ENCODE data around the gene IL1RAP. TPM values are rescaled to one million over a fixed set of nuclear protein-coding genes. Genes with fewer than 3 reads are reported as not detected.

IL1RAP gene
- total and polyA plus RNA-seq, 2 experiments from 2014 or later = 17.5 to 32.3 TPM

DNA sequence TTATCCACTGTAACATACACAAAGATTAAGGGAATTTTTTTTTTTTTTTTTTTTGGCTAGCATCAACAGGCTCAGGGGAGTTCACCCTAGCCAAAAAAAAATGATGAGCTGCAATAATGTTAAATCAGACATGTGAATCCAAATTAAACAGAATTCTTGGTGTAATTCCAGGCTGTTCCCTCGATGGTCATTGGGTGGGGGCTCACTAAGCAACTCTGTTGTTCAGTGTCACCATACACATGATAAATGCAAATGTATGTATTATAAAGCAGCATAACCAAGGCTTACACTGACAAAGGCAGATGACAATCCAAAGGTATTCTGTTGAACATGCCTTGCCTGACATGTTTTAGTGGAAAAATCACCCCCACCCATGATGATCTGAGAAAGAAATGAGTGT lies 29.0 kb downstream of the IL1RAP start:
- Histone ChIP-seq H3K9me3 (ENCODE audit: low read depth) (no peaks in the 10 kb centered on the region), H4K20me1 (ENCODE audit: insufficient read depth) (no peaks in the 10 kb centered on the region), H3K4me3 (no peak overlapping the region), H2AFZ (no peak overlapping the region), H3F3A (ENCODE audit: insufficient read depth) (no peaks in the 10 kb centered on the region), H3K4me1 (ENCODE audit: insufficient read depth) (no peaks in the 10 kb centered on the region), H3K79me2 (ENCODE audit: insufficient read depth) (peaks cover 98% of the 10 kb centered on the region), H3K9ac (no peak overlapping the region), H3K4me2 (ENCODE audit: unreplicated experiment) (no peak overlapping the region), H3K27ac (no peak overlapping the region), H3K27me3 (replicated peaks; ENCODE audit: insufficient read depth) (no peaks in the 10 kb centered on the region), H3K36me3 (ENCODE audit: low read depth) (no peaks in the 10 kb centered on the region), H3K9me2 (ENCODE audit: insufficient read depth) (no peaks in the 10 kb centered on the region)
- DNase-seq = no peak
- in situ Hi-C loops (cut with MboI) = no loop called here
- TF ChIP-seq EZH2 (IDR thresholded peaks at IDR 0.05; ENCODE audit: insufficient read depth, poor library complexity, severe bottlenecking) (no peak), EZH2phosphoT487 (IDR thresholded peaks at IDR 0.05; ENCODE audit: insufficient read depth, low read depth) (no peak)
- WGBS, 2 experiments (ENCODE audit: low coverage in 1 of 2, low lambda C conversion rate in 2 of 2, missing lambda C conversion rate in 2 of 2) = 0 to 3% methylated on average over 1 of the region's 1 CpG

GRCh38 chr3:190543671-190544070 lies 29.8 kb downstream of the IL1RAP start:
- Histone ChIP-seq H4K20me1 (ENCODE audit: insufficient read depth) (no peaks in the 10 kb centered on the region), H3K4me3 (no peak overlapping the region), H3K9me3 (ENCODE audit: low read depth) (no peaks in the 10 kb centered on the region), H3K27me3 (replicated peaks; ENCODE audit: insufficient read depth) (no peaks in the 10 kb centered on the region), H3K9ac (no peak overlapping the region), H3K79me2 (ENCODE audit: insufficient read depth) (peaks cover 98% of the 10 kb centered on the region), H2AFZ (no peak overlapping the region), H3K27ac (no peak overlapping the region), H3F3A (ENCODE audit: insufficient read depth) (no peaks in the 10 kb centered on the region), H3K9me2 (ENCODE audit: insufficient read depth) (no peaks in the 10 kb centered on the region), H3K4me1 (ENCODE audit: insufficient read depth) (no peaks in the 10 kb centered on the region), H3K4me2 (ENCODE audit: unreplicated experiment) (no peak overlapping the region), H3K36me3 (ENCODE audit: low read depth) (no peaks in the 10 kb centered on the region)
- in situ Hi-C loops (cut with MboI) = no loop called here
- DNase-seq = no peak
- no peak for TF ChIP-seq EZH2phosphoT487 (IDR thresholded peaks at IDR 0.05; ENCODE audit: insufficient read depth, low read depth)
- TF ChIP-seq EZH2 (IDR thresholded peaks at IDR 0.05; ENCODE audit: insufficient read depth, poor library complexity, severe bottlenecking) = no peak
- 78 to 81% methylated on average over 4 of the region's 4 CpGs for WGBS, 2 experiments (ENCODE audit: low coverage in 1 of 2, low lambda C conversion rate in 2 of 2, missing lambda C conversion rate in 2 of 2)

DNA sequence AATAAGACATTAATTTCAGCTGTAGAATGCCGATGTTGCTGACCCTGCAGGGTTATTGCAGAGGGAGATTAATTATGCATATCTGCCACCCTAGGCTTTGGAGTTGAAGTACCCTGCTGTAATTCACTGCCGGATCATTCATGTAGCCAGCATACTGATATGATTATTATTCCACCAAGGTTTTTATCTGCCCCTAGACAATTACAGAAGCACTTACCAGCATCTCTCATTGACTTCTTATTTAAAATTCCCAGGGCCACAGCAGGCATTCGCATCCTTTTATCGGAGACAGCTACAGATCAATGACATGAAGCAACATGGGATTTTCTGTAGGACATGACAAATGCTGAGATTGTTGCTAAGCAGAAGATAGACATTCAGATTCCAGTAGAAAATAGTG lies 31.3 kb downstream of the IL1RAP start:
- no peaks in the 10 kb centered on the region for H3K4me1 ChIP-seq (ENCODE audit: insufficient read depth)
- H3K9me3 ChIP-seq (ENCODE audit: low read depth) = no peaks in the 10 kb centered on the region
- no peak overlapping the region for H3K9ac ChIP-seq
- no peak overlapping the region for H3K27ac ChIP-seq
- no peak for DNase-seq
- H3K27me3 ChIP-seq (replicated peaks; ENCODE audit: insufficient read depth) = no peaks in the 10 kb centered on the region
- H3K36me3 ChIP-seq (ENCODE audit: low read depth) = no peaks in the 10 kb centered on the region
- in situ Hi-C loops (cut with MboI) = no loop called here
- H2AFZ ChIP-seq = no peak overlapping the region
- 87 to 93% methylated on average over 4 of the region's 4 CpGs for WGBS, 2 experiments (ENCODE audit: low coverage in 1 of 2, low lambda C conversion rate in 2 of 2, missing lambda C conversion rate in 2 of 2)
- no peaks in the 10 kb centered on the region for H3F3A ChIP-seq (ENCODE audit: insufficient read depth)
- H3K79me2 ChIP-seq (ENCODE audit: insufficient read depth) = peaks cover 99% of the 10 kb centered on the region
- TF ChIP-seq EZH2 (IDR thresholded peaks at IDR 0.05; ENCODE audit: insufficient read depth, poor library complexity, severe bottlenecking) (no peak), EZH2phosphoT487 (IDR thresholded peaks at IDR 0.05; ENCODE audit: insufficient read depth, low read depth) (no peak)
- H3K9me2 ChIP-seq (ENCODE audit: insufficient read depth) = no peaks in the 10 kb centered on the region
- no peaks in the 10 kb centered on the region for H4K20me1 ChIP-seq (ENCODE audit: insufficient read depth)
- no peak overlapping the region for H3K4me3 ChIP-seq
- H3K4me2 ChIP-seq (ENCODE audit: unreplicated experiment) = no peak overlapping the region

DNA sequence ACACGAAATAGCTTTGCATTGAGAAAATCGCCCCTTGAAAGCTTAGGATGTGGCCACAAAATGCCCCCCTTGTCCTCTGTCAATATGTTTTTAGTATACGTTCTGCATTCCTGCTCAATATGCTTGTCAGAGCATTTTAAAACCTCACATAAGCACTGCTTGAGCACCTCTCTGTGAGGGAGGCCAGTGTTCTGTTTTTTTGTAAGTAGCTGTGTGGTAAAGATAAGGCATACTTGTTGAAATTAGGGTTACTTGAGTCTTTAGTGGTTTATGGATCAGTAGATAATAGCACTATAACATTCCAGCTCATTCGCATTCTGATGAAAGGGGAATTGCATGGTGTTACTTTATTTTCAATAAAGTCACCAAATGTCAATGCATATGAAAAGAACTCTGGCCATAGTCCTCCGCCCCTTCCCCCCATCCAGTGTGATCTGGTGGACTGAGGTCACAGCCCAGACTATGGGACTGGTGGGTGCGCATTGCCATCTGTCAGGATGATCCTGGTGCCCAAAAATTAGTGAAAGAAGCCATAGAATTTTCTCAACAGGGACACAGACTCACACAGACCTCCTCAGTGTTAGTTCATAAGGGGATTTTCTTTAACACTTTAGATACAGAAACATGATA lies 33.1 kb downstream of the IL1RAP start:
- Histone ChIP-seq H3K4me1 (ENCODE audit: insufficient read depth) (no peaks in the 10 kb centered on the region), H3K9ac (no peak overlapping the region), H3K36me3 (ENCODE audit: low read depth) (no peaks in the 10 kb centered on the region), H3K27me3 (replicated peaks; ENCODE audit: insufficient read depth) (no peaks in the 10 kb centered on the region), H4K20me1 (ENCODE audit: insufficient read depth) (no peaks in the 10 kb centered on the region), H3K27ac (no peak overlapping the region), H3K79me2 (ENCODE audit: insufficient read depth) (peaks cover 81% of the 10 kb centered on the region), H3K9me3 (ENCODE audit: low read depth) (no peaks in the 10 kb centered on the region), H2AFZ (no peak overlapping the region), H3K9me2 (ENCODE audit: insufficient read depth) (no peaks in the 10 kb centered on the region), H3K4me3 (no peak overlapping the region), H3K4me2 (ENCODE audit: unreplicated experiment) (no peak overlapping the region), H3F3A (ENCODE audit: insufficient read depth) (no peaks in the 10 kb centered on the region)
- WGBS, 2 experiments (ENCODE audit: low coverage in 1 of 2, low lambda C conversion rate in 2 of 2, missing lambda C conversion rate in 2 of 2) = 95 to 97% methylated on average over 6 of the region's 6 CpGs
- no peak for TF ChIP-seq EZH2phosphoT487 (IDR thresholded peaks at IDR 0.05; ENCODE audit: insufficient read depth, low read depth)
- TF ChIP-seq EZH2 (IDR thresholded peaks at IDR 0.05; ENCODE audit: insufficient read depth, poor library complexity, severe bottlenecking) = no peak
- in situ Hi-C loops (cut with MboI) = no loop called here
- no peak for DNase-seq

All from GM23248 (cell line).